Fibroblast of mammary gland (primary cell): ENCODE measurements around the gene ID3.

ENCODE experiments used
- DNase-seq: peaks from one replicate; pipeline ENCODE4 v3.0.0-alpha.2; 2010; ENCODE audit warnings: low read depth
- H3K4me3 ChIP-seq: 2 replicates; pipeline ENCODE4 v1.5.1; 2011; ENCODE audit warnings: low read depth, mild to moderate bottlenecking, low read length, moderate library complexity; ENCODE audit not compliant: control insufficient read depth
- CTCF ChIP-seq: conservative IDR thresholded peaks from 2 replicates; pipeline ENCODE4 v1.5.1; 2011; ENCODE audit warnings: low read depth, low read length, inconsistent platforms; ENCODE audit not compliant: control insufficient read depth, insufficient read depth

The ID3 gene

GRCh38 chr1:23559985-23560741 lies 862 bp upstream of the ID3 start:
- no peak for TF ChIP-seq CTCF
- DNase-seq = peak; percentile 59
- H3K4me3 ChIP-seq = peak overlapping the region; percentile 93

GRCh38 chr1:23558872-23559135 lies 497 bp downstream of the ID3 start:
- H3K4me3 ChIP-seq = peak overlapping the region; percentile 93
- no peak for DNase-seq
- TF ChIP-seq CTCF = no peak

- TF ChIP-seq CTCF = no peak
- DNase-seq = no peak
Measured at GRCh38 chr1:23558140-23558871, 995 bp downstream of the ID3 start.

GRCh38 chr1:23557471-23558124 lies 1.7 kb downstream of the ID3 start:
- H3K4me3 ChIP-seq = peak overlapping the region; percentile 93
- TF ChIP-seq CTCF = no peak
- DNase-seq = no peak

More at GRCh38 chr1:23558140-23558871, 995 bp downstream of the ID3 start:
- peak overlapping the region; percentile 93 for H3K4me3 ChIP-seq

GRCh38 chr1:23556635-23557470 lies 2.4 kb downstream of the ID3 start:
- DNase-seq = peak; percentile 72
- TF ChIP-seq CTCF = no peak
- no peak overlapping the region for H3K4me3 ChIP-seq

GRCh38 chr1:23555986-23556634 lies 3.2 kb downstream of the ID3 start:
- H3K4me3 ChIP-seq = no peak overlapping the region
- TF ChIP-seq CTCF = no peak
- peak; percentile 75 for DNase-seq
